ENCODE results near the gene ELAVL2. TPM values are rescaled to one million over a fixed set of nuclear protein-coding genes. Genes with fewer than 3 reads are reported as not detected.

Gene ELAVL2
- total RNA-seq, 2 experiments from 2014 or later: not detected

DNA sequence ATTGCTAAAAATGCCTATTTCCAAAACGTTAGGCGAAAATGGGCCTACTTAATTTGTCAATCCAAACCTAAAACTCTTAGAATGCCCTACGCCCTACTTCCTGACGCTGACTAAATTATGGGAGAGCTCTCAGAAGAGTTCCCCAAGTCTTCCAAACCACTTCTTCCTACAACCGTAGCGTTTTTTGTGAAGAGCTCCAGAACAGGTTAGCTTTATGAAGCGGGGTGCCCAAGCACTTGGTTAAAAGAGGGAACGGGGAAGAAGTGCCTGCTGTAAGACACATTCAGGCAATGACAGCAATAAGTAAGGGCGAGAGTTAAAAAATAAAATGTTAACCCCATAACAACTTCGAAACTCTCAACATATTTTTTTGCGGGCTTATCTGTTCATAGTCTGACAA lies 2.8 kb downstream of the ELAVL2 start:
- no peak overlapping the region for H3K4me3 ChIP-seq (ENCODE audit: low read length)
- Mint-ChIP-seq H3K4me3 (no peak overlapping the region), H3K36me3 (ENCODE audit: low read depth) (no peaks in the 10 kb centered on the region), H3K27ac (no peak overlapping the region), H3K4me1 (ENCODE audit: low read depth) (no peaks in the 10 kb centered on the region), H3K27me3 (peaks cover 46% of the 10 kb centered on the region), H3K9me3 (peaks cover 2% of the 10 kb centered on the region)
- no peak overlapping the region for H3K27ac ChIP-seq (ENCODE audit: low read depth in 1 of 2, low read length in 2 of 2)
- H3K4me1 ChIP-seq (ENCODE audit: insufficient read depth, low read length): peaks cover 4% of the 10 kb centered on the region
- peaks cover 48 to 58% of the 10 kb centered on the region in 2 experiments for H3K27me3 ChIP-seq (ENCODE audit: control insufficient read depth in 1 of 2, insufficient read depth in 2 of 2, low read length in 2 of 2)
- ChIA-PET POLR2A (no interaction called here), CTCF (no interaction called here)
- H3K36me3 ChIP-seq (ENCODE audit: insufficient read depth, low read length): no peaks in the 10 kb centered on the region
- DNase-seq (no peak), ATAC-seq (ENCODE audit: poor library complexity) (no peak)
- intact Hi-C loops (cut with DNase I, micrococcal nuclease): no loop called here
- TF ChIP-seq, protein P1, sequence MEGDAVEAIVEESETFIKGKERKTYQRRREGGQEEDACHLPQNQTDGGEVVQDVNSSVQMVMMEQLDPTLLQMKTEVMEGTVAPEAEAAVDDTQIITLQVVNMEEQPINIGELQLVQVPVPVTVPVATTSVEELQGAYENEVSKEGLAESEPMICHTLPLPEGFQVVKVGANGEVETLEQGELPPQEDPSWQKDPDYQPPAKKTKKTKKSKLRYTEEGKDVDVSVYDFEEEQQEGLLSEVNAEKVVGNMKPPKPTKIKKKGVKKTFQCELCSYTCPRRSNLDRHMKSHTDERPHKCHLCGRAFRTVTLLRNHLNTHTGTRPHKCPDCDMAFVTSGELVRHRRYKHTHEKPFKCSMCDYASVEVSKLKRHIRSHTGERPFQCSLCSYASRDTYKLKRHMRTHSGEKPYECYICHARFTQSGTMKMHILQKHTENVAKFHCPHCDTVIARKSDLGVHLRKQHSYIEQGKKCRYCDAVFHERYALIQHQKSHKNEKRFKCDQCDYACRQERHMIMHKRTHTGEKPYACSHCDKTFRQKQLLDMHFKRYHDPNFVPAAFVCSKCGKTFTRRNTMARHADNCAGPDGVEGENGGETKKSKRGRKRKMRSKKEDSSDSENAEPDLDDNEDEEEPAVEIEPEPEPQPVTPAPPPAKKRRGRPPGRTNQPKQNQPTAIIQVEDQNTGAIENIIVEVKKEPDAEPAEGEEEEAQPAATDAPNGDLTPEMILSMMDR (IDR thresholded peaks at IDR 0.05): no peak
- peaks cover 29 to 43% of the 10 kb centered on the region in 2 experiments for H3K9me3 ChIP-seq (ENCODE audit: control insufficient read depth in 1 of 2, insufficient read depth in 1 of 2, low read length in 2 of 2)

DNA sequence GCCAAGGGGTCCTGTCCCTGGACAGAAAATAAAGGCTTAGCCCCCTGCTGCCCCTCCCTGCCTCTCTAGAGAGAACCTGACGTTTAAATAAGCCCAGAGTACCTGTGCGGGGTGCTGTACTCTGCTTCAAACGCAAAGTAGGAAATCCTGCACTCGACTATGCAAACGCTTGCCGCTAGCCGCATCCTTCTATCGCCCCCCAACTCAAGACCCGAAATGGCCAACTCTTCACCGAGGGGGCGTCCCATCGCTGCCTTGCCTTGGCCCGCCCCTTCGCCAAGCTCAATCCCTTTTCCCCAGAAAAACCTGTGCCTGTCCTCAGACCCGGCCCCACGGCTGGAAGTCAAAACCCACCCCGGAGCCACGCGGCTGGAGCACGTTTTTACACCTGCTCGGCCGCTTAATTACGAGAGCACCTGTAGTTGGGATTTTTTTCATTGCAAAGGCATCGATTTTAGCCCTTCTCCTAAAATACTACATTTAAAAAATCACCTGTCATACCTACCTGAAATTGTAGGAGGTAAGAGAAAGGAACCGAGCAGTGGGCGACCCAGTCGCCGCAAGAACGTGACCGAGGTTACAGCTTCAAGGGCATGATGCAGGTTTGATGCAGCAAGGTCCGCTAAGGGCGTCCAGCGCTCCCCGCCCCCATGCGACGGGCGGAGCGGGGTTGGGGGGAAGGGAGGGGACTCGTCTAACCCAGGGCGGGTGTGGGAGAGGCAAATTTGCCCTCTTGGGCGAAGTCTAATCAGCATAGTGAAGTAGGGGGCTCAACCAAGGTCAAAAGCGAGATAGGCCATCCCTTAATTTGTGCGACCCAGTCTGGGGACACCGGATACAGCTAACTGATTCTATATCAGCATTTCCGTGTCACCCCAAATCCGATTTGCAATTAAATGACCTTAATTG lies 3.5 kb downstream of the ELAVL2 start:
- intact Hi-C loops (cut with DNase I, micrococcal nuclease): no loop called here
- POLR2A ChIA-PET: no interaction called here
- Histone ChIP-seq H3K9me3 (ENCODE audit: control insufficient read depth in 1 of 2, insufficient read depth in 1 of 2, low read length in 2 of 2) (peaks cover 28 to 43% of the 10 kb centered on the region in 2 experiments), H3K27me3 (ENCODE audit: control insufficient read depth in 1 of 2, insufficient read depth in 2 of 2, low read length in 2 of 2) (peaks cover 48 to 58% of the 10 kb centered on the region in 2 experiments), H3K4me1 (ENCODE audit: insufficient read depth, low read length) (peaks cover 4% of the 10 kb centered on the region), H3K27ac (ENCODE audit: low read depth in 1 of 2, low read length in 2 of 2) (no peak overlapping the region), H3K36me3 (ENCODE audit: insufficient read depth, low read length) (no peaks in the 10 kb centered on the region), H3K4me3 (ENCODE audit: low read length) (no peak overlapping the region)
- no peak for ATAC-seq (ENCODE audit: poor library complexity)
- peaks cover 41% of the 10 kb centered on the region for H3K27me3 Mint-ChIP-seq
- no peak overlapping the region for H3K4me3 Mint-ChIP-seq
- no peak for DNase-seq
- TF ChIP-seq, protein P1 (IDR thresholded peaks at IDR 0.05): no peak
- H3K4me1 Mint-ChIP-seq (ENCODE audit: low read depth): no peaks in the 10 kb centered on the region
- no peaks in the 10 kb centered on the region for H3K36me3 Mint-ChIP-seq (ENCODE audit: low read depth)
- CTCF ChIA-PET: no interaction called here
- H3K9me3 Mint-ChIP-seq: peaks cover 2% of the 10 kb centered on the region
- no peak overlapping the region for H3K27ac Mint-ChIP-seq

DNA sequence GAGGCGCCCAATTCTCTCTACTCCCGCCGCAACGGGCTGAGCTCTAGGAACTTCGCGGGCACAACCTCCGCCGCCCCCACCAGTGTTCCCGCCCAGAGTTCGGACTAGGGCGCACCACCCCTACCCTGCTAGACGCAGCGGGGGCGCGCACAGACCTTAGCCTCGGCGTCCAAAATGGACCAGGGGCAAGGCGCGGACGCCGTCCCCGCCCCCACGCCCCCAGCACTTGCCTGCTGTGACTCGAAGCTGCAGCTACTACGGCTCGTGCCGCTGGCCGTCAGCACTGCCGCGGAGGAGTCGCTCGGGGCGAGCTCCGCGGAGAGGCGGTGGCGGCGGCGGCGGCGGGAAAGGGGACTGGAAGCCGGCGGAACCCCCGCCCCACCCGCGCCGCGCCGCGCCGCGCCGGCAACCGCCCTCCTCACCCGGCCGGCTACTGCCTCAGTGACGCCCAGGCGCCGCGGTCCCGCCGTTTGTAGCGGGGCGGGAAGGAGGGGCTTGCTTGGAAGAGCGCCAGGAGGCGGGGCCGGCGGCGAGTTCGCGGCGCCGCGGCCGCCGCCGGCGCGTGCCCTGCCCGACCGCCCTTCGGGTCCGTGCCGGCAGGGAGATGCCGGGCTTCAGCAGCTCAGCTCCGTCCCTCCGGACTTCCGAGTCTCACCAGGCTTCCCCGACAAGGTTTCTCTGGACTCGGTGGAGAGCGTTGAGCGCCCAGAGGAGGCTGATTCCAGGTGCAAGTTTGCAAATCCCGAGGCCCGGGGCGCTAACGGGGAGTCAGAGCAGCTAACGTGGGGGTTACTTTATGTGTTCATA lies 4.5 kb downstream of the ELAVL2 start:
- Histone ChIP-seq H3K4me3 (ENCODE audit: low read length) (no peak overlapping the region), H3K9me3 (ENCODE audit: control insufficient read depth in 1 of 2, insufficient read depth in 1 of 2, low read length in 2 of 2) (peaks cover 24 to 43% of the 10 kb centered on the region in 2 experiments), H3K36me3 (ENCODE audit: insufficient read depth, low read length) (no peaks in the 10 kb centered on the region), H3K27ac (ENCODE audit: low read depth in 1 of 2, low read length in 2 of 2) (no peak overlapping the region), H3K27me3 (ENCODE audit: control insufficient read depth in 1 of 2, insufficient read depth in 2 of 2, low read length in 2 of 2) (peaks cover 48 to 58% of the 10 kb centered on the region in 2 experiments), H3K4me1 (ENCODE audit: insufficient read depth, low read length) (peaks cover 4% of the 10 kb centered on the region)
- Mint-ChIP-seq H3K4me1 (ENCODE audit: low read depth) (no peaks in the 10 kb centered on the region), H3K9me3 (peaks cover 4% of the 10 kb centered on the region), H3K4me3 (no peak overlapping the region), H3K27ac (no peak overlapping the region), H3K27me3 (peaks cover 41% of the 10 kb centered on the region), H3K36me3 (ENCODE audit: low read depth) (no peaks in the 10 kb centered on the region)
- TF ChIP-seq, protein P1 (IDR thresholded peaks at IDR 0.05): no peak
- DNase-seq: no peak
- intact Hi-C loops (cut with DNase I, micrococcal nuclease): no loop called here
- ChIA-PET POLR2A (no interaction called here), CTCF (no interaction called here)
- ATAC-seq (ENCODE audit: poor library complexity): no peak

All from CD4-positive, alpha-beta T cell (primary cell).